M059J (cell line): ENCODE measurements around the gene MARK1. TPM values are rescaled to one million over a fixed set of nuclear protein-coding genes. Genes with fewer than 3 reads are reported as not detected.
A peak's percentile ranks its signal among the peaks of the same experiment; 100 is the strongest.

Source experiments
- DNase-seq: peaks from one replicate; pipeline ENCODE4 v3.0.0-alpha.2; 2012; ENCODE audit warnings: low read depth
- total RNA-seq: library from RNA; depleted of rRNA; stranded (reverse); fragments of >200 nt; shearing (Covaris generic); gene quantifications from 2 replicates; pipeline ENCODE4 v1.2.3, GENCODE V29; 2014; rRNA removed

Gene MARK1
- 0.02 TPM in 1 of 2 replicates, not detected in the other for total RNA-seq

DNA sequence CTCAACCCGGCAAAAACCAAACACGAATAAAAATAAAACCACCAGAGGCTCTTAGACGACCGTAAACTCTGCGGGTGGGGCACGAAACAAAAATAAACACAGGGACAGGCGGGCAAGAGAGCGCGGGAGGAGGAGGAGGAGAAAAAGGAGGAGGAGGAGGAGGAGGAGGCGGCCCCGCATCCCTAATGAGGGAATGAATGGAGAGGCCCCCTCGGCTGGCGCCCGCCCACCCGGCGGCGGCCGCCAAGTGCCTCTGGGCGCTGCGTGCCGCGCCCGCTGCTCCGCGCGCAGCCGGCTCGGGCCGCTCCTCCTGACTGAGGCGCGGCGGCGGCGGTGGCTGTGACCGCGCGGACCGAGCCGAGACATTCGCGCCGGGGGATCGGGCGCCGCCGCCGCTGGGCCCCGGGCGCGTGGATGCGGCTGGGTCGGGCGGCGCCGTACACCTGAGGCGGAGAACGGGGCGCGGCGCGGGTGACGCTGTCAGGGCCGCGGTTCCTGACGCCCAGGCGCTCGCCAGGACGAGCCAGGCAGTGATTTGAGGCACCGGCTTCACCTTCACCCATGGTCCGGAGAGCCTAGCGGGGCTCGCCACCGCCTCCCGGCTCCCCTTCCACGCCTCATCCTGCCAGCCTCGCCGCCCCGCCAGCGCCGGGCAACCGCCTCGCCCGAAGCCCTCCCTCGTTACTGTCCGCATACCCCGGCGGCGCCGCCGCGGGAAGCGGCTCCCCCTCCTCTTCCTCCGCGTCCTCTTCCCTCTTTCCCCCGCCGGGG lies at the start of gene MARK1:
TSS of gene MARK1 (plus strand) at position 229 of the 771 bp plus-strand sequence. CDS start 687 bp downstream, outside the sequence.
- DNase-seq = peak; percentile 16

DNA sequence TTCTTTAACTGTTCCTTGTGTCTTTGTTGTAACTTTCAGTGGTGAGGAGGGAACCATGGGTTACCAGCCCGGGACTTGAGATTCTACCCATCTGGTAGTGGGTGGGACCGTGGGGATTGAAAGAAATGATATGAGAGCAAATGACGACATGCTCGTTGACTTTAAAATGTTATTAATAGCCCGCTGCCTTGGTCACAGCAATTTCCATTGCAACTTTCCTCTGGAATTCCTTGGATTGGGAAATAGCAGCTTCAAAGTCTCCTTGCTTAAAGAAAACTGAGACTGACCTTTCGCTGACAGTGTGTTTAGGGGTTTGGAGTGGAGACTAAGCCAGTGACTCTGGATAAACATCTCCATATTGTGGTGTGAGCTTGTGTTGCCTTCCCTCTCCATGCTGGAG lies 44.2 kb upstream of the MARK1 start:
- no peak for DNase-seq

DNA sequence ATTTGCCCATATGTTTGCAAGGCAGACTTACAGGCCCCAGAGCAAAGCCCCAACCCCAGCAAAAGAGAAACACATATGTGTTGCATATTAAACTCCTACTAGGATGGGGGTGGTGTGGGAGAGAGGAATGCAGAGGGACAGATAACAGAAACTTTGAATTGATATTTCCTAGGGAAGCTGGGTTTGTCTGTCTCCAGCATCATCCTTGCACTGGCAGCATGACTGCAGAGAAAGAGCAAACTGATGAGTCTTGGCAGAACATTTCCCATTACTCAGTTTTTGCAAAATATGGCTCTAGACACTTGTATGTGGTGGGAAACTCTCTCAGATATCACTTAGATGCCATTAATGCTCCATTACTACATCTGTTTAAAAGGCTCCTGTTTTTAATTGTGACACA lies 43.8 kb upstream of the MARK1 start:
- DNase-seq = no peak

DNA sequence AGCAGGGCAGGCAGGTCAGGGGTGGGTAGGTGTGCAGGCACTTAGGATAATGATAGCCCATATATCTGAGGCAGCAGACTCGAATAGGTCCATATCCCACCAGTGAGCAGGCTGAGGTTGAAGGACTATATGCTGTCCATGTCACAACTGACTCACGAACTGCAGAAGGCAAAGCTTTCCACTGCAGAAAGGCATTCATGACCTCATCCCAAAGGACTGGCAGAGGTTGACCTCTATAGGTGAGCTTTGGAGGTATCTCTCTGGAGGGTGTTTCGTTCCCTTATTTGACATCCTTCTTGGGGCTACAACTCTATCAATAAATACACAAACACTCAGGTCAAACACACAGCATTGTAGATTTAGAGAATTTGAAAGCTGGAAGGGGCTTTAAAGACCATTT lies 42.8 kb upstream of the MARK1 start:
- DNase-seq = no peak

DNA sequence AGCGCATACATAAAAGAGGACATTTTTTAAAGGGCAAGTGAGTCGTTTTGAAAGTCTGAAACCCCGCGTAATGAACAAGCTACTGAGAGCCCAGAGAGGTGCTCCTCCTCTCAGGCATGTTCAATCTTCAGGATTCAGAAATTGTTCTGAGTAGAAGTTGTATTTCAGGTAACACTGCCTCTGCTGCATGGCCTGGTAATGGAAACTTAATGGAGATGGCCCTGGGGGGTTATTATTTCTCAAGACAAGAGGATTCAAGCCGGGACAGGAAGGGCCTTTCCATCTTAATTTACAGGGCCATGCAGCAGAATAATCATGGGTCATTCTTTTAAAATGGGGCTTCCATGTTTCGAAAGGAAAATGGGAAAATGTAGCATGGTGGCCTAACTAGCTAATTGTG lies 42.1 kb upstream of the MARK1 start:
- DNase-seq = no peak

DNA sequence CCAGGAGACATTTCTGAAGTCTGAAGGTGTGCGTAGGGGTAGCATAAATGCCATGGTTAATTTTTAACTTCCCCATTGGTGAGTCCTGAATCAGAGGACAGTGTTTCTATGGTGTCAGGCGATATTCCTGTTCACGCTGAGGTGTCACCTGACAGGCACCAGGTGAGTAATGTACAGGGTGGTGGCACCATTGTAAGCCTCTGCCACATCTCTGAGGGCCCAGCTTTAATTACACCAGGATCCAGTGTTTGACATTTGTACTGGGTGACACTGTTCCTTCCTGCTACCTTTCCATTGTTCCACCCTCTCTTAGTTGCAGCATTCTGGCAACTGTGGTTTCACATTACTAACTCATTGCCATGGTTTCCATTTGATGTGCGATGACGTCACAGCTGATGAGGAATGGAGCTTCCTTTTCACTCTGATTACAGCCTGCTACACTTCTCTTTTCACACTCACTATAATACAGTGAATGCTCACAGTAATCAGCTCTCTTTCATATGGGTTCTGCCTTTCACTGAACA lies 40.6 kb upstream of the MARK1 start:
- peak; percentile 58 for DNase-seq

DNA sequence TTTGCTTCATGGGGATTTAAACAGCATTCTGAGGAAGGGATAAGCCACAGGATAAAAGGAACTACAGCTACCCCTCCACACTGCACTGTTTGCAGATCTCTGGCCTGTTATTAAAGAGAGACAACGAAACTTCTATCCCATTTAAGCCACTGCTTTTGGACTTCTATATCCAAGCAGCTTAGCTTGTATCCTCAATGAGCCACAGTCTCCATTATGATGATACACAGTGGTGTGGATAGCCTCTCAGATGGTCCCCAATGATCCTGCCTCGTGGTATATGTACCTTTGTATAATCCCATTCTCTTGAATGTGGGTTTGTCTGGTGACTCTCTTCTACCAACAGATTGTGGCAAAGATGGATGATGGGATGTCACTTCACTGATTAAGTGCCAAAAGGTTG lies 36.0 kb upstream of the MARK1 start:
- DNase-seq = no peak

DNA sequence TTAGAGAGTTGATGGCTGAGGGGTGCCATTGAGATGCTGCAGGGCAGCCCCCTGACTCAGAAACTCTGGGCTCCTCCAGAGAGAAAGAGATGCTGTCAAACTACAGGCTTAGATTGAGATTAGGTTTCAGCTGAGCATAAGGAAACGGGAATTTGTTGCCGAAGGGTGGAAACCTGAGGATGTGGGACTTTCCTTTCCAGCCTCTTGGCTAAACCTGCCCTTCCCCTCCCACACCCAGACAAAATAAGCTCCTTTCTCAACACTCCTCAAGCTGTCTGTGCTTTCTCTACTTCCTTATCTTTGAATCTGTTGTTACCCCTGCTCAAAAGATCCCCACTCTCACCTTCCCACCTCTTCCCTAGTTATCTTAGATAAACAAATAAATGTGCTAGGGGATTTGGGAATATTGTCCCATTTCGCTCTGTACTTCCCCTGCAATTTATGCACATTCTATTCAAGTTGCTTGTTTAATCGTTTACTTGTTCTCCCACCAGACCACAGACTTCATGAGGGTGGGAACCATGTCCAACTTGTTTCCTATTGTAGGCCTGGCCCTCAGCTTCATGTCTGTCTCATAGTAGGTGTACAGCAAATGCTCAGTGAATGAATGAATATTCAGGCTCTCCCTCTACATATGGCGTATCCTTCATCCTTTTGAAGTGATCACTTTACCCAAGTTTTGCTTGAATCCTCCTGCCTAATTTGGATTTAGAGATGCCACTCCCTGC lies 30.6 kb upstream of the MARK1 start:
- DNase-seq = no peak

DNA sequence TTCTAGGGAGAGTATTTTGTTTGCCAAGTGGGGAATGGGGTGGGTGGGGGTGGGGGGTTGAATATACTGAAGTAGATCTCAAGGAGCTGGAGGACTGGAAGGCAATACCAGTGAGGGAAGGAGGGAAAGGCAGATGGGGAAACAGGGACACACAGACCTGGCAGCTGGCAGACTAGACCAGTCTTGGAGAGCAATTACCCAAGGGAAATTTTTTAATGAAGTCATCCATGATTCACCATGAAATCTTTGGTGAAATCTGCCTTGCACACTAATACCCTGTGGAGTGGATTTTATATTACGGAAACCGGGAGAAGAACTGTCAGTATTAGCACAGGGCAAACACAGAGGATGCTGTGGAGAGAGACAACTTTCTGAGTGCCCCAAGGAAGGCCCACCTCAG lies 29.7 kb upstream of the MARK1 start:
- peak; percentile 10 for DNase-seq

DNA sequence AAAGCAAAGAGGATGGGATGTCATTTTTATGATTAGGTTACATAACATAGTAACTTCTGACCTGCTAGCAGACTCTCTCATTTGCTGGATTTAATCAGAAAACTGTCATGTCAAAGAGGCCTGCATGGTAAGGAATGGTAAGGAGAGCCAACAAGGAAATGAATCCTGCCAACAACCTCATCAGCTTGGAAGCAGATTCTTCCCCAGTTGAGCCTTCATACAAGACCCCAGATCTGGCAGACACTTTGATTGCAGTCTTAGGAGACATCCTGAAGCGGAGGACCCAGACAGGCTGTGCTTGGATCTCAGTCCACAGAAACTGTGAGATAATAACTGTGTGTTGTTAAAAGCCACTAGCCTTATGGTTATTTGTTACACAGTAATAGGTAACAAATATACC lies 27.6 kb upstream of the MARK1 start:
- no peak for DNase-seq

DNA sequence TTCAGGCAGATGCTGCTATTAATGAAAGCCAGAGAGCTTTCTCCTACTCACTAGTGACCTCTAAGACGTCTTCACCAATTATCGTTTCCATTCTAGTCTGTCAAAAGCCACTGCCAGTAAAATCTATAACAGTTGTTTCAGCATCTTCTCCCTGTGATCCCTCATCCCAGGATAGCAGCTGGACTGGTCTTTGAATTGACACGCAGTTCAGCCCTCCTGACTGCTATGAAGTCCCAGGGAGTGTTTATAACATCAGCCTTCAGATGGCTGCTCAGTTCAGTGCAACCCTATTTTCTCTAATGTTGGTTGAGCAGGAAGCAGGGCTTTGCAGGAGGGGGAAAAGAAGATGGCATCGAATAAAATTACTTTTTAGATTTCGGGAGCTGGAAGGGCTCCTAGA lies 23.6 kb upstream of the MARK1 start:
- no peak for DNase-seq

DNA sequence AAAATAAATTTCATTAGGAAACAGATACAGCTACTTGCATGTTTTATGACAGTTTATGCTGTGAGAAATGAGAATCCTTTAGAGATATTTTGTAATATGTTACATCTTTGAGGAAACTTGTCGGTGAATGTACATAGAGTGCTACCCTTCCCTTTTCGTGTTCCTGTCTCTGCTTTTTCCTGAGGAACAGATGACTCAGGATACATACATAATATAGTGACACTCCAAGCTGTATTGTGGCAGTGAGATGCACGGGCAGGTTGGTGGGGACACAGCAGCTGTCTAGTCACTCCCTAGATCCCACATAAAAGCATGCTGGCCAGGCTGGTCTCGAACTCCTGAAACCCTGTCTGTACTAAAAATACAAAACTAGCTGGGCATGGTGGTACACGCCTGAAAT lies 20.9 kb upstream of the MARK1 start:
- DNase-seq = no peak

DNA sequence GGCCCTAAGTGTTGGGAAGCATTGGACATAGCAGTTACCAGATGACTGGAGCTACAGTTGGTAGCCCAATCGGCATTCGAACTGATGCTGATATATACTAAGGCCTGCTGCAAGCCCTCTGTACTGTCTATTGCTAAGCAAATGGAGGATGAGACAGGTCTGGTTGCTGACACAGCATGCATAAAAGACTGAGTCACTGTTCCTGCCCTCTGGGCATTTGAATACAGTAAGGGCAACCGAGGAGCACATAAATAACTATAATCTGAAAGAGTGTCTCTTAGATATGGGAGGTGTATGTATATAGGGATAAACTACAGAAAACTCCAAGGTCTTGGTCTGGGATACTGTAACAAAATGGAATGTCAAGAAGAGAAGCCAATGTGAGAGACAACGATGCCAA lies 16.8 kb upstream of the MARK1 start:
- peak; percentile 62 for DNase-seq

DNA sequence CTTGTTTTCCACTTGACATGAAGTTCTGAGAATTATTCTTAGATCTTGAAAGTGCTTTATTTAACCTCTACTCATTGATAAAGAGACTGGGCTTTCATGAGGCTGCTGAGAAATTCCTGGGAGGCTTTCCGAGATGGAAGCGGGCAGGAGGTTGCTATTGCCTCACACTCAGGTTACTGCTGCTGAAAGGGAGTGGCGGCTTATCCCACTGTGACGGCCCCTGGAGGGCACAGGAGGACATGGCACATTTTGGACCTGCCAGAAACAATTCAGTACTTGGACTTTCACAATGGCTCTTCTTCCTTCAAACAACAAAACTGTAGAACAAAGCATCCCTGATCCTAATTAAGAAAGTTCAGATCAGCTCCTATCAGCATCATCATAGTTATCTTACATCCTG lies 16.2 kb upstream of the MARK1 start:
- peak; percentile 5 for DNase-seq

DNA sequence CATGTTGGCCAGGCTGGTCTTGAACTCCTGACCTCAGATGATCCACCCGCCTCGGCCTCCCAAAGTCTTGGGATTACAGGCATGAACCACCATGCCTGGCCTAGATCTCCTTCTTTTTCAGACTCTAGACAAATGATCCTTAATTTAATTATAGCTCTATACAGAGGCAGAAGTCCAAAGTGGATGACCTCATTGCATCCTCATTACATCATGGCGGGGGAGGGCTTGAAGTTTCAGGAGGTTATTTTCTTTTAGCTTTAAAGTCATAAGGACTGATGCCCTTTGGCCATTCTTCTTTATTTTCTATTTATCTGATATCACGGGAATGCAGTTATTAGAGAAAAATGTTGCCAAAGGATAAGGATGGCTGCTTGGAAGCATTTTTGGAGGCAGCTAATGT lies 14.1 kb upstream of the MARK1 start:
- no peak for DNase-seq

DNA sequence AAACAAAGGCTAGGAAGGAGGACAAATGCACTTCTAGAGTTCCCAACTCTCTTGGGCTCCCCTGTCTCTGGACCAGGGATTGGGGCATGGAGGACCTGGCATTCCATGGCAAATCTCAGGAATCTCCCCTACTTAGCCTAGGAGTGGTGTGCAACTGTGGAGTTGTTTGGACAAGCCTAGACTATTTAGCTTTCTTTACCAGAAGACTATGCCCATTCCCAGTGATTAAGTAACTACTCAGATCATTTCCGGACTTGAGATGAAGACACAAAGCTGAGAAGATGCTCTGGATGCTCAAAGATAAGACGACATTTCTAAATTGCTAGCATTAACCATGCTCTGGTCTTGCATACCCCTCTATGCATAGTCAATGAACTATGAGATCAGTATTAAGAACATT lies 13.7 kb upstream of the MARK1 start:
- DNase-seq = no peak

DNA sequence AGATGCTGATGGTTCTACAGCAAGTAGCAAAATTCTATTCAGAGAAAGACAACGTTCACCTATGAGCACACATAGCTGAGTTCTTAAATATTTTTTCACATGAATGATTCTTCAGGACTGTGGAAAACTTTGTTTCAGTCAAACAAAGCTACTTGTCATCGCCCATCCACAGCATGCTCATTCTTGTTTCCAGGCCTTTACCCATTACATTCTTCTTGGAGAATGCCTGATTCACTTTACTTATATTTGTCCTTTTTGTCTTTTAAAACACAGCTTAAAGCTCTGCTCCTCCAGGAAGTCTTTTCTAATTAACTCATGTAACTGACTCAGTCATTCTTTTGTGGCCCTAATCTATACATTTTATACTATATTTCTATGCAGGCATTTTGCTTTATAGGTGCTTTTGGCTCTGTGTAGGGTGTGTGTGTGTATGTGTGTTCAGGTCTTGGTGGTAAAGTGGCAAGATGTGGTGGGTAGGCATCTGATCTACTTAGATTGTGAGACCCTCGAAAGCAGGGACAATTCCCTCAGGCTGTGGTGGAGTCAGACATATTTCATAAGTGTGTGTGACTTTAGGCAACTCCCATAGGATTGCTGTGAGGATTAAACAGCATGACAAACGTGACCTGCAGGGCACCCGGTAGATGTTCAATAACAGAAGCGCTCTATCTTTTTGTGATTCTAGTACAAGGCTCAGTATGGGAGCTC lies 11.8 kb upstream of the MARK1 start:
- no peak for DNase-seq

DNA sequence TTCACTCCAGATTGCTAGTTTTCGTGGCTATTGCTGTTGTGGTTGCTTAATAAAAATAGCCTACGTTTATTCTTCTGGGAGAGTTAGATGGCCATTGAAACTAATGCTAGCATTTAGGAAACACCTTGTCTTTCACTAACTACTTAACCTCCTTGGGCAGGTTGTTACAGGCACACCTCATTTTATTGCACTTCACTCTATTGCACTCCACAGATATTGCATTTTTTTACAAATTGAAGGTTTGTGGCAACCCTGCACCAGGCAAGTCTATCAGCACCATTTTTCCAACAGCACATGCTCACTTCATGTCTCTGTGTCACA lies 11.3 kb upstream of the MARK1 start:
- DNase-seq = no peak

DNA sequence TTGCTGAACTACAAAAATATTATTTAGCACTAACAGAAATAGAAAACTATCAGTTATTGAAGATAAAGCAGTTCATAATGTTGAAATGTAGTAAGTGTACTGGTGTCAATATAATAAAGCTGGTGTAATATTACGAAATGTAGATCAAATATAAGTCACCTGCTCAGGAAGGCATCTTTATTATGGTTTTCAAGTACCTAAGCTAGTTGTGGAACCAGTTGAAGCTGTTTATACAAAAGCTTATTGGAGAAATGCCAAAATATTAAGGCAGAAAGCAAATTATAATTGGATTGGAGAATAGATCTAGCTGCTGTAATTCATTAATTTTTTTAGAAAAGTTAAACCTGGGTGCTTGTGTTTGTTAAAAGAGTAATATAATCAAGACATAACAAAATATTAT lies 6.2 kb upstream of the MARK1 start:
- DNase-seq = no peak

DNA sequence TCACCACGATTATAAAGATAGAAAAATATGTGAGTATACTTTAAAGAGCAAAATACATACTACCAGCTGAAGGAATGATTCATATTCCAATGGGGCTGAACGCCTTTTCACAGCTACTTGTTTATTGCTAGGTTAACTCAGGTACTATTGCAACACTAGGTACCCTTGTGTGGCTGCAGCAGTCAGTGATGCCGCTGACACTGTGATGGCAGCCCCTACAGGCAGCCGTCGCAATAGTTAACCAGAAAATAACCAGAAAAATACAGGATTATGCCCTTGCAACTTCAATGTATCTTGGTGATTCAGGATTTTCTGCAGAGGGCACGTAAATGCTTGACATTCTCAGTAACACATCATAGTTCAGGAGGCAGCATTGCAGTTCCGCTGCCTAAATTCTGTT lies 1.6 kb upstream of the MARK1 start:
- DNase-seq = no peak

DNA sequence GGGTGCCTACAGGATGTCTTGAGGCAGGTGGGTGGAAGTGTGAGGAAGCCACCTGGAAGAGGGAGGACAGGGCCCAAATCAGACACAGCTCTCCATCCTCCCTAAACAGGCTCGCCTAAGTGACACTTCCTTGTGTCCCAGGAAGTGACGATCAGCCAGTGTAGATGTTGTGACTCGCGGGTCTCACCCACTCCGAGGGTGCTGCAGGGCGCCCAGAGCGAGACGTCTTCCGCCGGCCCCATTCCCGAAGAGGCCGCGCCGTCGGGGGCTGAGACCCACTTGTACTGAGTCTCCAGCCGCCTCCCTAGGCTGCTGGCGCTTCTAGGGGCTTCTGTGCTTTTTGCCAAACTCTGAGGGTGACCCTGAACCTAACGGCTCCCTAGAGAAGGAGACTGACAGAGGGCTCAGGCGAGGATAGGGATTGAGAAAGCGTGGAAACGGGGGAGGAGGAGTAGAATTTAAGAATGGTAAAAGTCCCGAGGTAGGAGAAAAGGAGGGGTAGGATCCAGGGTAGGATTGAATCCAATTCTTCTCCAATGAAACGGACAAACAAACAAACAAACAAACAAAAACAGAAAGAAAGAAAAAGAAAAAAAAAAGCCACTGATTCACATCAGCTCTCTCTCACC lies 543 bp upstream of the MARK1 start:
- DNase-seq = no peak
